HEK293T (cell line): Measurements from ENCODE around the gene KANK3.

Experiments
- ARNT ChIP-seq: fragments of 450-650 bp; IDR thresholded peaks from 2 replicates; pipeline ENCODE4 v1.6.1; 2017; ENCODE audit warnings: mild to moderate bottlenecking
- CTBP1 ChIP-seq: fragments of 450-650 bp; IDR thresholded peaks from 2 replicates; pipeline ENCODE4 v1.6.1; 2016; ENCODE audit warnings: borderline replicate concordance
- ELF4 ChIP-seq: fragments of 450-650 bp; IDR thresholded peaks from 2 replicates; pipeline ENCODE4 v1.6.1; 2017; ENCODE audit warnings: antibody characterized with exemption
- FOXA1 ChIP-seq: fragments of 450-650 bp; IDR thresholded peaks from 2 replicates; pipeline ENCODE4 v1.6.1; 2016; ENCODE audit warnings: mild to moderate bottlenecking
- FOXK2 ChIP-seq: fragments of 450-650 bp; IDR thresholded peaks from 2 replicates; pipeline ENCODE4 v1.6.1; 2016; ENCODE audit warnings: mild to moderate bottlenecking
- FOXM1 ChIP-seq: fragments of 450-650 bp; IDR thresholded peaks from 2 replicates; pipeline ENCODE4 v1.6.1; 2017; ENCODE audit warnings: mild to moderate bottlenecking, borderline replicate concordance
- HDGF ChIP-seq: fragments of 450-650 bp; IDR thresholded peaks from 2 replicates; pipeline ENCODE4 v1.6.1; 2017; ENCODE audit warnings: antibody characterized with exemption, borderline replicate concordance
- L3MBTL2 ChIP-seq: fragments of 450-650 bp; conservative IDR thresholded peaks from 2 replicates; pipeline ENCODE4 v1.6.1; 2016; ENCODE audit warnings: mild to moderate bottlenecking
- LEF1 ChIP-seq: fragments of 450-650 bp; IDR thresholded peaks from 2 replicates; pipeline ENCODE4 v1.6.1; 2017; ENCODE audit warnings: mild to moderate bottlenecking, borderline replicate concordance
- NFRKB ChIP-seq: fragments of 450-650 bp; IDR thresholded peaks from 2 replicates; pipeline ENCODE4 v1.6.1; 2016; ENCODE audit warnings: mild to moderate bottlenecking, moderate library complexity
- PKNOX1 ChIP-seq: fragments of 450-650 bp; IDR thresholded peaks from 2 replicates; pipeline ENCODE4 v1.6.1; 2016
- SP1 ChIP-seq: fragments of 450-650 bp; IDR thresholded peaks from 2 replicates; pipeline ENCODE4 v1.6.1; 2017
- SUZ12 ChIP-seq: fragments of 450-650 bp; IDR thresholded peaks from 2 replicates; pipeline ENCODE4 v1.6.1; 2016; ENCODE audit warnings: mild to moderate bottlenecking
- TARDBP ChIP-seq: fragments of 450-650 bp; IDR thresholded peaks from 2 replicates; pipeline ENCODE4 v1.6.1; 2016

GRCh38 chr19:8388612-8388958, 45.5 kb upstream of the KANK3 start:
- TF ChIP-seq TARDBP (no peak), ELF4 (no peak), FOXK2 (no peak), SP1 (no peak), FOXM1 (no peak), SUZ12 (no peak), ARNT (no peak), PKNOX1 (no peak), CTBP1 (no peak), FOXA1 (no peak), HDGF (no peak), NFRKB (no peak), L3MBTL2 (no peak), LEF1 (no peak)
